ENCODE data around the gene LTO1.

Gene LTO1

GRCh38 chr11:69700278-69701140 lies 25.4 kb upstream of the LTO1 start:
- no peaks in the 10 kb centered on the region for H3K36me3 ChIP-seq (ENCODE audit: insufficient read depth, low read length)
- H3K9me2 ChIP-seq (replicated peaks; ENCODE audit: low read depth, low read length): no peaks in the 10 kb centered on the region
- no peaks in the 10 kb centered on the region for H3K79me2 ChIP-seq (ENCODE audit: insufficient read depth, low read length)
- no peak overlapping the region for H2AFZ ChIP-seq (ENCODE audit: low read length)
- H3K9ac ChIP-seq (ENCODE audit: low read depth, low read length, poor library complexity, severe bottlenecking): no peak overlapping the region
- no peak overlapping the region for H3K4me2 ChIP-seq (ENCODE audit: low read depth, low read length, poor library complexity, severe bottlenecking)
- H4K20me1 ChIP-seq (ENCODE audit: insufficient read depth, low read length, poor library complexity, severe bottlenecking): no peaks in the 10 kb centered on the region
- TF ChIP-seq CTCF (conservative IDR thresholded peaks at IDR 0.05; ENCODE audit: low read length): no peak
- no peak for TF ChIP-seq EZH2phosphoT487 (IDR thresholded peaks at IDR 0.05; ENCODE audit: borderline replicate concordance)
- no peaks in the 10 kb centered on the region for H3K9me3 ChIP-seq (ENCODE audit: insufficient read depth, low read depth, low read length)
- no peak overlapping the region for H3K4me3 ChIP-seq (ENCODE audit: low read length, poor library complexity, severe bottlenecking)
- H3K27me3 ChIP-seq (ENCODE audit: insufficient read depth, low read length, poor library complexity, severe bottlenecking): no peaks in the 10 kb centered on the region
- peaks cover 4% of the 10 kb centered on the region for H3K4me1 ChIP-seq (ENCODE audit: insufficient read depth, low read length, poor library complexity, severe bottlenecking)
- no peaks in the 10 kb centered on the region for H3F3A ChIP-seq (ENCODE audit: low read depth)

- Histone ChIP-seq H3K9me2 (replicated peaks; ENCODE audit: low read depth, low read length) (no peaks in the 10 kb centered on the region), H3K27me3 (ENCODE audit: insufficient read depth, low read length, poor library complexity, severe bottlenecking) (no peaks in the 10 kb centered on the region), H3K79me2 (ENCODE audit: insufficient read depth, low read length) (no peaks in the 10 kb centered on the region), H3K4me3 (ENCODE audit: low read length, poor library complexity, severe bottlenecking) (no peak overlapping the region), H2AFZ (ENCODE audit: low read length) (no peak overlapping the region), H3F3A (ENCODE audit: low read depth) (no peaks in the 10 kb centered on the region), H3K36me3 (ENCODE audit: insufficient read depth, low read length) (no peaks in the 10 kb centered on the region), H3K4me2 (ENCODE audit: low read depth, low read length, poor library complexity, severe bottlenecking) (no peak overlapping the region), H4K20me1 (ENCODE audit: insufficient read depth, low read length, poor library complexity, severe bottlenecking) (no peaks in the 10 kb centered on the region), H3K9ac (ENCODE audit: low read depth, low read length, poor library complexity, severe bottlenecking) (no peak overlapping the region), H3K4me1 (ENCODE audit: insufficient read depth, low read length, poor library complexity, severe bottlenecking) (no peaks in the 10 kb centered on the region), H3K9me3 (ENCODE audit: insufficient read depth, low read depth, low read length) (no peaks in the 10 kb centered on the region)
- no peak for TF ChIP-seq EZH2phosphoT487 (IDR thresholded peaks at IDR 0.05; ENCODE audit: borderline replicate concordance)
- no peak for TF ChIP-seq CTCF (conservative IDR thresholded peaks at IDR 0.05; ENCODE audit: low read length)
These were observed 24.1 kb upstream of the LTO1 start for GRCh38 chr11:69699213-69699612.

- Histone ChIP-seq H4K20me1 (ENCODE audit: insufficient read depth, low read length, poor library complexity, severe bottlenecking) (no peaks in the 10 kb centered on the region), H3K36me3 (ENCODE audit: insufficient read depth, low read length) (no peaks in the 10 kb centered on the region), H3K4me1 (ENCODE audit: insufficient read depth, low read length, poor library complexity, severe bottlenecking) (no peaks in the 10 kb centered on the region), H3K9me2 (replicated peaks; ENCODE audit: low read depth, low read length) (no peaks in the 10 kb centered on the region), H3F3A (ENCODE audit: low read depth) (no peaks in the 10 kb centered on the region), H3K9me3 (ENCODE audit: insufficient read depth, low read depth, low read length) (no peaks in the 10 kb centered on the region), H3K4me2 (ENCODE audit: low read depth, low read length, poor library complexity, severe bottlenecking) (no peak overlapping the region), H3K4me3 (ENCODE audit: low read length, poor library complexity, severe bottlenecking) (no peak overlapping the region), H3K9ac (ENCODE audit: low read depth, low read length, poor library complexity, severe bottlenecking) (no peak overlapping the region), H2AFZ (ENCODE audit: low read length) (no peak overlapping the region), H3K27me3 (ENCODE audit: insufficient read depth, low read length, poor library complexity, severe bottlenecking) (no peaks in the 10 kb centered on the region), H3K79me2 (ENCODE audit: insufficient read depth, low read length) (no peaks in the 10 kb centered on the region)
- TF ChIP-seq EZH2phosphoT487 (IDR thresholded peaks at IDR 0.05; ENCODE audit: borderline replicate concordance): no peak
- TF ChIP-seq CTCF (conservative IDR thresholded peaks at IDR 0.05; ENCODE audit: low read length): no peak
These were observed 23.2 kb upstream of the LTO1 start for GRCh38 chr11:69698362-69698761.
